ENCODE data around the gene ALG10.
A peak's percentile ranks its signal among the peaks of the same experiment; 100 is the strongest.
"Not testable (repeated sequence)": the region's sequence is repeated elsewhere in the genome, so short reads cannot be mapped to it uniquely, and the experiment has no call there.

ALG10 gene

GRCh38 chr12:34022079-34022830, at the start of gene ALG10:
Gene ALG10, plus strand, starts transcription at chr12:34022496. Its CDS starts 104 bp downstream, at chr12:34022600.
- DNase-seq (ENCODE audit: low spot score), result peak; percentile 72
- TF ChIP-seq CTCF (IDR thresholded peaks at IDR 0.05; ENCODE audit: borderline replicate concordance, control extremely low read depth, extremely low read depth, insufficient read depth, missing control alignments), result peak; percentile 66
- in situ Hi-C loops (cut with MboI; ENCODE audit: low sequenced_read_pairs, unreplicated experiment), result loop anchor here (25.0 kb wide), 2 partner anchors 1085 to 1560 kb away; no protein-coding TSS in a partner anchor

GRCh38 chr12:33972884-33973283, 49.4 kb upstream of the ALG10 start:
- in situ Hi-C loops (cut with MboI; ENCODE audit: low sequenced_read_pairs, unreplicated experiment); DNase-seq (ENCODE audit: low spot score): not testable (repeated sequence)

GRCh38 chr12:33977887-33978286, 44.4 kb upstream of the ALG10 start:
- in situ Hi-C loops (cut with MboI; ENCODE audit: low sequenced_read_pairs, unreplicated experiment), result no loop called here
- no peak for TF ChIP-seq CTCF (IDR thresholded peaks at IDR 0.05; ENCODE audit: borderline replicate concordance, control extremely low read depth, extremely low read depth, insufficient read depth, missing control alignments)
- no peak for DNase-seq (ENCODE audit: low spot score)

- no peak for DNase-seq (ENCODE audit: low spot score)
- in situ Hi-C loops (cut with MboI; ENCODE audit: low sequenced_read_pairs, unreplicated experiment), result no loop called here
- no peak for TF ChIP-seq CTCF (IDR thresholded peaks at IDR 0.05; ENCODE audit: borderline replicate concordance, control extremely low read depth, extremely low read depth, insufficient read depth, missing control alignments)
Observed at GRCh38 chr12:33988197-33988805, 34.0 kb upstream of the ALG10 start.

GRCh38 chr12:33988913-33989312, 33.4 kb upstream of the ALG10 start:
- DNase-seq (ENCODE audit: low spot score), result no peak
- TF ChIP-seq CTCF (IDR thresholded peaks at IDR 0.05; ENCODE audit: borderline replicate concordance, control extremely low read depth, extremely low read depth, insufficient read depth, missing control alignments), result no peak
- in situ Hi-C loops (cut with MboI; ENCODE audit: low sequenced_read_pairs, unreplicated experiment), result no loop called here

- DNase-seq (ENCODE audit: low spot score), result no peak
- in situ Hi-C loops (cut with MboI; ENCODE audit: low sequenced_read_pairs, unreplicated experiment), result no loop called here
- TF ChIP-seq CTCF (IDR thresholded peaks at IDR 0.05; ENCODE audit: borderline replicate concordance, control extremely low read depth, extremely low read depth, insufficient read depth, missing control alignments), result no peak
Observed at GRCh38 chr12:33994857-33995808, 27.2 kb upstream of the ALG10 start.

- in situ Hi-C loops (cut with MboI; ENCODE audit: low sequenced_read_pairs, unreplicated experiment), result loop anchor here (25.0 kb wide), 2 partner anchors 1072 to 1547 kb away; no protein-coding TSS in a partner anchor
Observed at GRCh38 chr12:34008835-34009234, 13.5 kb upstream of the ALG10 start.

More at GRCh38 chr12:34008835-34009234, 13.5 kb upstream of the ALG10 start:
- DNase-seq (ENCODE audit: low spot score), result not testable (repeated sequence)

All from GM13976 (cell line).